GM18907 (cell line): Measurements from ENCODE around the gene KCNIP2.

Source experiments
- ATAC-seq: cut with Tn5 transposase; IDR thresholded peaks from one replicate; pipeline ENCODE4 v1.9.1; 2021; ENCODE audit warnings: mild to moderate bottlenecking, moderate library complexity; ENCODE audit not compliant: unreplicated experiment

KCNIP2 gene

GRCh38 chr10:101785801-101786200, 57.8 kb downstream of the KCNIP2 start:
- ATAC-seq: no peak

GRCh38 chr10:101784558-101784957, 59.0 kb downstream of the KCNIP2 start:
- no peak for ATAC-seq

GRCh38 chr10:101783736-101784118, 59.9 kb downstream of the KCNIP2 start:
- no peak for ATAC-seq

GRCh38 chr10:101782811-101783735, 60.5 kb downstream of the KCNIP2 start, which contains the start of gene NPM3:
Gene NPM3 (minus strand): TSS chr10:101783446. CDS start chr10:101783390, 56 bp downstream.
- peak; percentile 68 for ATAC-seq

GRCh38 chr10:101781984-101782810, 61.4 kb downstream of the KCNIP2 start:
- no peak for ATAC-seq

- no peak for ATAC-seq
Measured at GRCh38 chr10:101781655-101781983, 62.0 kb downstream of the KCNIP2 start.

GRCh38 chr10:101780818-101781654, 62.6 kb downstream of the KCNIP2 start:
- no peak for ATAC-seq

- no peak for ATAC-seq
Measured at GRCh38 chr10:101780187-101780817, 63.3 kb downstream of the KCNIP2 start.

GRCh38 chr10:101779544-101780186, 63.9 kb downstream of the KCNIP2 start:
- no peak for ATAC-seq

GRCh38 chr10:101778781-101779543, 64.6 kb downstream of the KCNIP2 start:
- ATAC-seq: no peak

GRCh38 chr10:101778151-101778780, 65.3 kb downstream of the KCNIP2 start:
- ATAC-seq: no peak

- ATAC-seq: no peak
Measured at GRCh38 chr10:101777619-101778145, 65.9 kb downstream of the KCNIP2 start.

GRCh38 chr10:101776161-101776817, 67.3 kb downstream of the KCNIP2 start:
- ATAC-seq: no peak
